ENCODE measurements around the gene MSL1. TPM values are rescaled to one million over a fixed set of nuclear protein-coding genes. Genes with fewer than 3 reads are reported as not detected.
A peak's percentile ranks its signal among the peaks of the same experiment; 100 is the strongest.

The MSL1 gene
- total RNA-seq, 1 donor from 2014 or later, result 39.8 TPM

- Histone ChIP-seq H3K27me3 (ENCODE audit: low read depth) (no peaks in the 10 kb centered on the region), H3K4me1 (peaks cover 36% of the 10 kb centered on the region), H3K27ac (replicated peaks) (no peak overlapping the region), H3K9me3 (replicated peaks) (no peaks in the 10 kb centered on the region), H3K4me3 (no peak overlapping the region), H3K36me3 (peaks cover 24% of the 10 kb centered on the region)
- no peak for DNase-seq
- no peak for TF ChIP-seq CTCF (IDR thresholded peaks at IDR 0.05; ENCODE audit: borderline replicate concordance)
- intact Hi-C loops (cut with micrococcal nuclease), result no loop called here
Observed at GRCh38 chr17:40178660-40179059, 56.9 kb downstream of the MSL1 start.

GRCh38 chr17:40179923-40180659 lies 58.3 kb downstream of the MSL1 start:
- intact Hi-C loops (cut with micrococcal nuclease), result no loop called here

GRCh38 chr17:40180694-40181093 lies 58.9 kb downstream of the MSL1 start:
- Histone ChIP-seq H3K9me3 (replicated peaks) (no peaks in the 10 kb centered on the region), H3K27me3 (ENCODE audit: low read depth) (no peaks in the 10 kb centered on the region), H3K4me1 (peaks cover 36% of the 10 kb centered on the region), H3K36me3 (peaks cover 5% of the 10 kb centered on the region), H3K27ac (replicated peaks) (peak overlapping the region; percentile 3), H3K4me3 (no peak overlapping the region)
- DNase-seq, result no peak
- intact Hi-C loops (cut with micrococcal nuclease), result no loop called here
- no peak for TF ChIP-seq CTCF (IDR thresholded peaks at IDR 0.05; ENCODE audit: borderline replicate concordance)

More at GRCh38 chr17:40179923-40180659, 58.3 kb downstream of the MSL1 start:
- no peak for DNase-seq
- Histone ChIP-seq H3K36me3 (peaks cover 10% of the 10 kb centered on the region), H3K9me3 (replicated peaks) (no peaks in the 10 kb centered on the region), H3K4me3 (no peak overlapping the region), H3K27me3 (ENCODE audit: low read depth) (no peaks in the 10 kb centered on the region), H3K27ac (replicated peaks) (peak overlapping the region; percentile 3), H3K4me1 (peaks cover 36% of the 10 kb centered on the region)
- no peak for TF ChIP-seq CTCF (IDR thresholded peaks at IDR 0.05; ENCODE audit: borderline replicate concordance)

GRCh38 chr17:40181205-40181604 lies 59.4 kb downstream of the MSL1 start:
- intact Hi-C loops (cut with micrococcal nuclease), result no loop called here
- Histone ChIP-seq H3K4me1 (peaks cover 36% of the 10 kb centered on the region), H3K4me3 (no peak overlapping the region), H3K27me3 (ENCODE audit: low read depth) (no peaks in the 10 kb centered on the region), H3K36me3 (no peaks in the 10 kb centered on the region), H3K27ac (replicated peaks) (no peak overlapping the region), H3K9me3 (replicated peaks) (no peaks in the 10 kb centered on the region)
- no peak for TF ChIP-seq CTCF (IDR thresholded peaks at IDR 0.05; ENCODE audit: borderline replicate concordance)
- DNase-seq, result no peak

- intact Hi-C loops (cut with micrococcal nuclease), result no loop called here
- Histone ChIP-seq H3K36me3 (no peaks in the 10 kb centered on the region), H3K27ac (replicated peaks) (no peak overlapping the region), H3K4me1 (peaks cover 26% of the 10 kb centered on the region), H3K4me3 (no peak overlapping the region), H3K27me3 (ENCODE audit: low read depth) (no peaks in the 10 kb centered on the region), H3K9me3 (replicated peaks) (no peaks in the 10 kb centered on the region)
- DNase-seq, result peak; percentile 24
- no peak for TF ChIP-seq CTCF (IDR thresholded peaks at IDR 0.05; ENCODE audit: borderline replicate concordance)
Observed at GRCh38 chr17:40182606-40183005, 60.8 kb downstream of the MSL1 start.

Small RNAs within 50 kb of the gene (microRNA-seq; reads per million reads assigned to microRNA genes)
- gene MIR6866, result 1.6 reads per million

Other genes starting within 250 kb of the MSL1 start
- gene GSDMB, start 203.3 kb upstream of the MSL1 start, total RNA-seq, result 2.8 TPM
- gene ORMDL3, start 194.4 kb upstream of the MSL1 start, total RNA-seq, result 44.7 TPM
- gene LRRC3C, start 194.2 kb upstream of the MSL1 start, total RNA-seq, result not detected
- 0.66 TPM for gene GSDMA, start 159.0 kb upstream of the MSL1 start, total RNA-seq
- 86.7 TPM for gene PSMD3, start 141.2 kb upstream of the MSL1 start, total RNA-seq
- gene CSF3, start 106.5 kb upstream of the MSL1 start, total RNA-seq, result not detected
- 58.2 TPM for gene MED24, start 67.6 kb upstream of the MSL1 start, total RNA-seq
- gene THRA, start 59.0 kb upstream of the MSL1 start, total RNA-seq, result 78.3 TPM
- 19.1 TPM for gene NR1D1, start 21.4 kb upstream of the MSL1 start, total RNA-seq
- gene CASC3, start 18.6 kb downstream of the MSL1 start, total RNA-seq, result 44.0 TPM
- gene RAPGEFL1, start 55.5 kb downstream of the MSL1 start, total RNA-seq, result 3.7 TPM
- 12.5 TPM for gene WIPF2, start 97.3 kb downstream of the MSL1 start, total RNA-seq
- gene CDC6, start 165.9 kb downstream of the MSL1 start, total RNA-seq, result 0.55 TPM
- gene RARA, start 187.2 kb downstream of the MSL1 start, total RNA-seq, result 17.1 TPM
- 0.88 TPM for gene GJD3, start 242.8 kb downstream of the MSL1 start, total RNA-seq